ENCODE measurements around the gene CCDC184.
A peak's percentile ranks its signal among the peaks of the same experiment; 100 is the strongest.

DNA sequence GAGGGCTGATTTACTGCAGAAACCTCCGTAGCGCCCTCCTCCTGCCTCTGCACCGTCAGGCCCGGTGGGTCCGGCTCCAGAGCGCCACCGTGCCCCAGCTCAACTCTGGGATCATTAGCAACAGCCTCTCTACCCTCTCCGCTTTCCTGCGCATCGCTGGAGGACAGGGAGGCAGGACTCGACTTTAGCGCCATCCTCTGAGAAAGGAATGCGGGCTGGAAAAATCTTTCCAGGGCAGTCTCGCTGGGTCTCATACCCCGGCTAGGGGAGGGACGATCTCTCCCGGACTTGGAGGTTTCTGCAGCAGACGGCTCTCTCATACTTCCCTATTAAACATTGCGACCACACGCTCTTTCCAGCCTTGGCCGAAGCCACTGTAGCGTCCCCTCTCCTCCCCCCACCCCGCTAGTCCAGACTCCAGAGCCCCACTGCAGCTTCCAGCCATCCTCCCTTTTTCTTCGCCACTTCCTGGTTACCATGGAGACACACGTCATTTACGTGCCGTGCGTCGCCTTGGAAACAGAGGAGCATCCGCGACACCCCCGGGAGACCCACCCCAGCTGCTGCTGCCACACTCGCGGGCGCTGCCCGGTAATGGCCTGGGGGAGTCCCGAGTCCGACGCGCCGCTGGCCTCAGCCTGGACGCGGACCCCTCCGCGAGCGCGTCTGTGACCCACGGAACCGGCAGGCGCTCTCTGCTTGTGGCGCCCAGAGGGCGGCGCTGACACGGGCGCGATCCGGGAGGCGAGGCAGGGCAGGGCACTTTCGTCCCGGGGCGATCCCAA lies at the start of gene CCDC184:
- TF ChIP-seq, protein P1, sequence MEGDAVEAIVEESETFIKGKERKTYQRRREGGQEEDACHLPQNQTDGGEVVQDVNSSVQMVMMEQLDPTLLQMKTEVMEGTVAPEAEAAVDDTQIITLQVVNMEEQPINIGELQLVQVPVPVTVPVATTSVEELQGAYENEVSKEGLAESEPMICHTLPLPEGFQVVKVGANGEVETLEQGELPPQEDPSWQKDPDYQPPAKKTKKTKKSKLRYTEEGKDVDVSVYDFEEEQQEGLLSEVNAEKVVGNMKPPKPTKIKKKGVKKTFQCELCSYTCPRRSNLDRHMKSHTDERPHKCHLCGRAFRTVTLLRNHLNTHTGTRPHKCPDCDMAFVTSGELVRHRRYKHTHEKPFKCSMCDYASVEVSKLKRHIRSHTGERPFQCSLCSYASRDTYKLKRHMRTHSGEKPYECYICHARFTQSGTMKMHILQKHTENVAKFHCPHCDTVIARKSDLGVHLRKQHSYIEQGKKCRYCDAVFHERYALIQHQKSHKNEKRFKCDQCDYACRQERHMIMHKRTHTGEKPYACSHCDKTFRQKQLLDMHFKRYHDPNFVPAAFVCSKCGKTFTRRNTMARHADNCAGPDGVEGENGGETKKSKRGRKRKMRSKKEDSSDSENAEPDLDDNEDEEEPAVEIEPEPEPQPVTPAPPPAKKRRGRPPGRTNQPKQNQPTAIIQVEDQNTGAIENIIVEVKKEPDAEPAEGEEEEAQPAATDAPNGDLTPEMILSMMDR (IDR thresholded peaks at IDR 0.05), result peak; percentile 65
- no peak for TF ChIP-seq POLR2AphosphoS5 (IDR thresholded peaks at IDR 0.05; ENCODE audit: low read depth, low read length)
- TF ChIP-seq, protein P2, sequence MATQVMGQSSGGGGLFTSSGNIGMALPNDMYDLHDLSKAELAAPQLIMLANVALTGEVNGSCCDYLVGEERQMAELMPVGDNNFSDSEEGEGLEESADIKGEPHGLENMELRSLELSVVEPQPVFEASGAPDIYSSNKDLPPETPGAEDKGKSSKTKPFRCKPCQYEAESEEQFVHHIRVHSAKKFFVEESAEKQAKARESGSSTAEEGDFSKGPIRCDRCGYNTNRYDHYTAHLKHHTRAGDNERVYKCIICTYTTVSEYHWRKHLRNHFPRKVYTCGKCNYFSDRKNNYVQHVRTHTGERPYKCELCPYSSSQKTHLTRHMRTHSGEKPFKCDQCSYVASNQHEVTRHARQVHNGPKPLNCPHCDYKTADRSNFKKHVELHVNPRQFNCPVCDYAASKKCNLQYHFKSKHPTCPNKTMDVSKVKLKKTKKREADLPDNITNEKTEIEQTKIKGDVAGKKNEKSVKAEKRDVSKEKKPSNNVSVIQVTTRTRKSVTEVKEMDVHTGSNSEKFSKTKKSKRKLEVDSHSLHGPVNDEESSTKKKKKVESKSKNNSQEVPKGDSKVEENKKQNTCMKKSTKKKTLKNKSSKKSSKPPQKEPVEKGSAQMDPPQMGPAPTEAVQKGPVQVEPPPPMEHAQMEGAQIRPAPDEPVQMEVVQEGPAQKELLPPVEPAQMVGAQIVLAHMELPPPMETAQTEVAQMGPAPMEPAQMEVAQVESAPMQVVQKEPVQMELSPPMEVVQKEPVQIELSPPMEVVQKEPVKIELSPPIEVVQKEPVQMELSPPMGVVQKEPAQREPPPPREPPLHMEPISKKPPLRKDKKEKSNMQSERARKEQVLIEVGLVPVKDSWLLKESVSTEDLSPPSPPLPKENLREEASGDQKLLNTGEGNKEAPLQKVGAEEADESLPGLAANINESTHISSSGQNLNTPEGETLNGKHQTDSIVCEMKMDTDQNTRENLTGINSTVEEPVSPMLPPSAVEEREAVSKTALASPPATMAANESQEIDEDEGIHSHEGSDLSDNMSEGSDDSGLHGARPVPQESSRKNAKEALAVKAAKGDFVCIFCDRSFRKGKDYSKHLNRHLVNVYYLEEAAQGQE (IDR thresholded peaks at IDR 0.05; ENCODE audit: insufficient read depth in 1 of 2, low read depth in 2 of 2, low read length in 1 of 2), result no peak
